Muscle layer of colon (tissue), 2 donors: ENCODE measurements around the gene ZNF148.

ENCODE experiments used
- H3K27ac ChIP-seq: one replicate; pipeline ENCODE4 v1.7.0; 2013; ENCODE audit warnings: low read depth, mild to moderate bottlenecking, low read length, moderate library complexity
- H3K27me3 ChIP-seq, 2 donors: one replicate each; pipeline ENCODE4 v1.7.0; 2013; ENCODE audit warnings: low read length in 2 of 2, mild to moderate bottlenecking in 2 of 2; ENCODE audit not compliant: insufficient read depth in 2 of 2, control insufficient read depth in 1 of 2
- H3K36me3 ChIP-seq: one replicate; pipeline ENCODE4 v1.7.0; 2013; ENCODE audit warnings: mild to moderate bottlenecking, low read length; ENCODE audit not compliant: insufficient read depth
- H3K4me1 ChIP-seq: one replicate; pipeline ENCODE4 v1.7.0; 2013; ENCODE audit warnings: mild to moderate bottlenecking, low read length; ENCODE audit not compliant: insufficient read depth
- H3K4me3 ChIP-seq, 2 donors: one replicate each; pipeline ENCODE4 v1.7.0; 2013; ENCODE audit warnings: low read length in 2 of 2, low read depth in 1 of 2, mild to moderate bottlenecking in 1 of 2, moderate library complexity in 1 of 2
- H3K9ac ChIP-seq: one replicate; pipeline ENCODE4 v1.7.0; 2013; ENCODE audit warnings: low read length
- H3K9me3 ChIP-seq: one replicate; pipeline ENCODE4 v1.7.0; 2013; ENCODE audit warnings: mild to moderate bottlenecking, low read length
- donor health status: abdominal sarcoma.
- donor health status: Adenocarcinoma of cecum.

The ZNF148 gene

GRCh38 chr3:125194061-125194848 lies 180.9 kb downstream of the ZNF148 start:
- H3K36me3 ChIP-seq: no peaks in the 10 kb centered on the region
- no peak overlapping the region for H3K27ac ChIP-seq
- H3K9me3 ChIP-seq: no peaks in the 10 kb centered on the region
- no peak overlapping the region for H3K4me3 ChIP-seq
- no peaks in the 10 kb centered on the region for H3K27me3 ChIP-seq
- H3K9ac ChIP-seq: no peak overlapping the region
- no peaks in the 10 kb centered on the region for H3K4me1 ChIP-seq

- Histone ChIP-seq H3K27me3 (no peaks in the 10 kb centered on the region), H3K9ac (no peak overlapping the region), H3K4me1 (no peaks in the 10 kb centered on the region), H3K27ac (no peak overlapping the region), H3K36me3 (no peaks in the 10 kb centered on the region), H3K4me3 (no peak overlapping the region), H3K9me3 (no peaks in the 10 kb centered on the region)
Measured at GRCh38 chr3:125192190-125193035, 182.7 kb downstream of the ZNF148 start.

- peaks cover 2% of the 10 kb centered on the region for H3K4me1 ChIP-seq
- H3K27ac ChIP-seq: no peak overlapping the region
- H3K9me3 ChIP-seq: no peaks in the 10 kb centered on the region
- no peaks in the 10 kb centered on the region for H3K27me3 ChIP-seq
- no peak overlapping the region for H3K9ac ChIP-seq
- H3K4me3 ChIP-seq: no peak overlapping the region
- H3K36me3 ChIP-seq: no peaks in the 10 kb centered on the region
Measured at GRCh38 chr3:125191730-125192129, 183.4 kb downstream of the ZNF148 start.

- Histone ChIP-seq H3K9ac (no peak overlapping the region), H3K27ac (no peak overlapping the region), H3K27me3 (no peaks in the 10 kb centered on the region), H3K4me1 (peaks cover 7% of the 10 kb centered on the region), H3K4me3 (no peak overlapping the region), H3K36me3 (no peaks in the 10 kb centered on the region), H3K9me3 (no peaks in the 10 kb centered on the region)
Measured at GRCh38 chr3:125191256-125191655, 183.9 kb downstream of the ZNF148 start.

- Histone ChIP-seq H3K27ac (no peak overlapping the region), H3K4me1 (peaks cover 11% of the 10 kb centered on the region), H3K9ac (no peak overlapping the region), H3K4me3 (no peak overlapping the region), H3K27me3 (no peaks in the 10 kb centered on the region), H3K36me3 (no peaks in the 10 kb centered on the region), H3K9me3 (no peaks in the 10 kb centered on the region)
Measured at GRCh38 chr3:125190786-125191185, 184.3 kb downstream of the ZNF148 start.

GRCh38 chr3:125189378-125190165 lies 185.6 kb downstream of the ZNF148 start:
- H3K36me3 ChIP-seq: no peaks in the 10 kb centered on the region
- no peak overlapping the region for H3K9ac ChIP-seq

GRCh38 chr3:125188955-125189354 lies 186.2 kb downstream of the ZNF148 start:
- H3K27me3 ChIP-seq: no peaks in the 10 kb centered on the region
- peaks cover 16% of the 10 kb centered on the region for H3K4me1 ChIP-seq

More at GRCh38 chr3:125189378-125190165, 185.6 kb downstream of the ZNF148 start:
- no peak overlapping the region for H3K4me3 ChIP-seq
- no peaks in the 10 kb centered on the region for H3K9me3 ChIP-seq
- no peaks in the 10 kb centered on the region for H3K27me3 ChIP-seq
- H3K4me1 ChIP-seq: peaks cover 16% of the 10 kb centered on the region
- H3K27ac ChIP-seq: no peak overlapping the region

GRCh38 chr3:125187599-125187910 lies 187.6 kb downstream of the ZNF148 start:
- Histone ChIP-seq H3K36me3 (no peaks in the 10 kb centered on the region), H3K4me3 (no peak overlapping the region), H3K27me3 (no peaks in the 10 kb centered on the region), H3K9me3 (no peaks in the 10 kb centered on the region), H3K27ac (no peak overlapping the region), H3K9ac (no peak overlapping the region), H3K4me1 (peaks cover 16% of the 10 kb centered on the region)

More at GRCh38 chr3:125188955-125189354, 186.2 kb downstream of the ZNF148 start:
- H3K36me3 ChIP-seq: no peaks in the 10 kb centered on the region
- H3K9ac ChIP-seq: no peak overlapping the region
- no peak overlapping the region for H3K27ac ChIP-seq
- H3K4me3 ChIP-seq: no peak overlapping the region
- H3K9me3 ChIP-seq: no peaks in the 10 kb centered on the region

- Histone ChIP-seq H3K27ac (no peak overlapping the region), H3K36me3 (no peaks in the 10 kb centered on the region), H3K9me3 (no peaks in the 10 kb centered on the region), H3K9ac (no peak overlapping the region), H3K4me1 (peaks cover 16% of the 10 kb centered on the region), H3K27me3 (no peaks in the 10 kb centered on the region), H3K4me3 (no peak overlapping the region)
Measured at GRCh38 chr3:125186800-125187598, 188.1 kb downstream of the ZNF148 start.

- Histone ChIP-seq H3K4me3 (no peak overlapping the region), H3K27me3 (no peaks in the 10 kb centered on the region), H3K9me3 (no peaks in the 10 kb centered on the region), H3K4me1 (peaks cover 16% of the 10 kb centered on the region), H3K36me3 (no peaks in the 10 kb centered on the region), H3K27ac (no peak overlapping the region), H3K9ac (no peak overlapping the region)
Measured at GRCh38 chr3:125186261-125186787, 188.8 kb downstream of the ZNF148 start.
